ENCODE measurements around the gene CNGA3. TPM values are rescaled to one million over a fixed set of nuclear protein-coding genes. Genes with fewer than 3 reads are reported as not detected.

The CNGA3 gene
- total RNA-seq, 1 experiment from 2014 or later, result not detected

- no peak overlapping the region for H3K27ac ChIP-seq (ENCODE audit: insufficient read length, low read depth, low read length)
Observed at GRCh38 chr2:98388601-98389250, 42.5 kb downstream of the CNGA3 start.

More at GRCh38 chr2:98388601-98389250, 42.5 kb downstream of the CNGA3 start:
- H3K23ac ChIP-seq (ENCODE audit: insufficient read length, low read depth, low read length), result no peak overlapping the region
- H4K91ac ChIP-seq (ENCODE audit: insufficient read length, low read depth, low read length), result no peak overlapping the region
- H2BK5ac ChIP-seq (ENCODE audit: insufficient read length, low read length), result no peak overlapping the region
- no peak overlapping the region for H2BK20ac ChIP-seq (ENCODE audit: low read depth, low read length, poor library complexity, severe bottlenecking)
- H2AFZ ChIP-seq (ENCODE audit: low read length), result no peak overlapping the region
- no peak overlapping the region for H3K56ac ChIP-seq (ENCODE audit: insufficient read length, low read depth, low read length)
- no peak for TF ChIP-seq CTCF (conservative IDR thresholded peaks at IDR 0.05)
- H2BK15ac ChIP-seq (ENCODE audit: low read depth, low read length), result no peak overlapping the region
- peaks cover 2% of the 10 kb centered on the region for H3K27me3 Mint-ChIP-seq (ENCODE audit: low read depth)
- no peak overlapping the region for H3K4me3 Mint-ChIP-seq
- peaks cover 3 to 5% of the 10 kb centered on the region in 2 experiments for H3K4me1 Mint-ChIP-seq
- H3K4ac ChIP-seq (ENCODE audit: low read depth, low read length), result no peak overlapping the region
- H3K36me3 Mint-ChIP-seq (ENCODE audit: insufficient read depth in 1 of 3, low read depth in 3 of 3), result no peaks in the 10 kb centered on the region
- no peak overlapping the region for H2BK12ac ChIP-seq (ENCODE audit: insufficient read length, low read depth, low read length)
- WGBS (ENCODE audit: extremely low coverage, insufficient read length, low lambda C conversion rate), result no CpG with 5 or more reads among the region's 17 CpGs
- H3K9ac ChIP-seq (ENCODE audit: extremely low read depth, insufficient read length, low read length), result no peak overlapping the region
- H3K9me3 Mint-ChIP-seq, result no peaks in the 10 kb centered on the region; a peak in 1 of 5 replicates
- no peaks in the 10 kb centered on the region for H3K23me2 ChIP-seq (ENCODE audit: insufficient read length, low read depth, low read length, poor library complexity, severe bottlenecking)
- no peak overlapping the region for H3K14ac ChIP-seq (ENCODE audit: insufficient read depth, low read length)
- no peaks in the 10 kb centered on the region for H3K9me3 ChIP-seq (ENCODE audit: control insufficient read depth, low read depth, low read length)
- no peak for DNase-seq
- H3K79me1 ChIP-seq (ENCODE audit: insufficient read depth, low read depth, low read length, poor library complexity, severe bottlenecking), result no peaks in the 10 kb centered on the region
- H3T11ph ChIP-seq (ENCODE audit: low read length), result no peak overlapping the region
- H4K20me1 ChIP-seq (ENCODE audit: control insufficient read depth, insufficient read depth, insufficient read length), result no peaks in the 10 kb centered on the region
- 0 out of 2 replicates have a peak, but pooled peaks cover 2% of the 10 kb centered on the region for H3K79me2 ChIP-seq (ENCODE audit: insufficient read depth, low read length)
- H4K8ac ChIP-seq (replicated peaks; ENCODE audit: insufficient read length, low read depth, low read length), result no peak overlapping the region
- no peak overlapping the region for H4K5ac ChIP-seq (ENCODE audit: insufficient read length, low read depth, low read length)
- H3K18ac ChIP-seq (ENCODE audit: insufficient read length, low read depth, low read length), result no peak overlapping the region
- H3K4me1 ChIP-seq (ENCODE audit: insufficient read depth, low read length), result no peaks in the 10 kb centered on the region
- no peaks in the 10 kb centered on the region for H3K27me3 ChIP-seq (ENCODE audit: insufficient read depth, low read length)
- no peak overlapping the region for H2AK5ac ChIP-seq (ENCODE audit: insufficient read length, low read length)
- no peak overlapping the region for H3K4me2 ChIP-seq (ENCODE audit: insufficient read depth, insufficient read length, low read length)
- no peak overlapping the region for H3K27ac Mint-ChIP-seq
- no peak overlapping the region for H2BK120ac ChIP-seq (ENCODE audit: low read depth, low read length, poor library complexity, severe bottlenecking)
